GM19455 (cell line): ENCODE measurements around the gene MSH3.
"Not testable (repeated sequence)": the region's sequence is repeated elsewhere in the genome, so short reads cannot be mapped to it uniquely, and the experiment has no call there.

Experiments used
- ATAC-seq: cut with Tn5 transposase; IDR thresholded peaks from one replicate; pipeline ENCODE4 v1.9.1; 2021; ENCODE audit not compliant: unreplicated experiment

The MSH3 gene

DNA sequence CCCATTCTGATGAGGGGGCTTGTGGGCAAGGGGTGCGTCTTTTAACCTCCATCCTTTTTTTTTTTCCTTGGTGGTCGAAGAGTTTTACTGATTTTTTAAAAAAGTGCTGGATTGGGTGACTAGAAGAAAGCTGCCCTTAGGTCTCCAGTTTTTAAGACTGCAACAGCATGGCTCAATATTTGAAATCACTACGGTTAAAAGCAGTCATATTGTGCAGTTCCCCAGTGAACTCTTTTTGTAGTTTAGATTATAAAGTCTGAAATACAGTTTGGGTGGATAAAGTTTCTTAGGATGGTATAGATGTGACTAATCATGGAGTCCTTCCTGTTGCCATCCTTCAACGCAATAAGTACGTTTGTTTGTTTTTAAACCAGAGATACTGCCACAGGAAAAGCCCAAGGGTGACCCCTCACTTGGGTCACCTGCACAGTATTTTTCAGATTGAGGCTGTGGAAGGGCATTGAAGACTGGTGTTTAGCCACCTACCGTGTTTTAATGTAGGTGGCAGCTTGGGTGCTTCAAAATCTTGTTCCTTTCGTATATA is 851 bp downstream of the MSH3 start:
- ATAC-seq: no peak

- no peak for ATAC-seq
Observed at GRCh38 chr5:80656425-80656824, 2.0 kb downstream of the MSH3 start.

DNA sequence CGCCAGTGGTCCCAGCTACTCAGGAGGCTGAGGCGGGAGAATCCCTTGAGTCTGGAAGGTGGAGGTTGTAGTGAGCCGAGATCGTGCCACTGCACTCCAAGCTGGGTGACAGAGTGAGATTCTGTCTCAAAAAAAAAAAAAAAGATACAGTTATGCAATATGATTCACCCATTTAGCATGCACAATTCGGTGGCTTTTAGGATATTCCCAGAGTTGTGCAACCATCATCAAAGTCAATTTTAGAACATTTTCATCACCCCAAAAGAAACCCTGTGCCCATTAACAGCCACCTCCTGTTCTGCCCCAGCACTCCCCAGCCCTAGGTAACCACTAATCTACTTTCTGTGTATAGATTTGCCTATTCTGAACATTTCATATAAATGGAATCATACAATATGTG is 4.7 kb downstream of the MSH3 start:
- no peak for ATAC-seq

- ATAC-seq: not testable (repeated sequence)
Observed at GRCh38 chr5:80660661-80661060, 6.2 kb downstream of the MSH3 start.

DNA sequence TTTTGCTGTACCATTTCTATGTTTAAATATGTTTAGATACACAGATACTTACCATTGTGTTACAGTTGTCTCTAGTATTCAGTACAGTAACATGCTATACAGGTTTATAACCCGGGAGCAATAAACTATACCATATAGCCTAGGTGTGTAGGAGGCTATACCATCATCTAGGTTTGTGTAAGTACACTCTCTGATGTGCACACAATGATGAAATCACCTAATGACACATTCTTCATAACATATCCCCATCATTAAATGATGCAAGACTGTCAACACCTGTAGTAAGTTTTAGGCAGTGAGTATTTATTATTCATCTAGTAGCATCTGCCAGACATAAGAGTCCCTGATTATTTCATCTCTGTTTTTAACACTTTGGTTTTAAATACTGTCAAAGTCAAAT is 7.7 kb downstream of the MSH3 start:
- no peak for ATAC-seq

DNA sequence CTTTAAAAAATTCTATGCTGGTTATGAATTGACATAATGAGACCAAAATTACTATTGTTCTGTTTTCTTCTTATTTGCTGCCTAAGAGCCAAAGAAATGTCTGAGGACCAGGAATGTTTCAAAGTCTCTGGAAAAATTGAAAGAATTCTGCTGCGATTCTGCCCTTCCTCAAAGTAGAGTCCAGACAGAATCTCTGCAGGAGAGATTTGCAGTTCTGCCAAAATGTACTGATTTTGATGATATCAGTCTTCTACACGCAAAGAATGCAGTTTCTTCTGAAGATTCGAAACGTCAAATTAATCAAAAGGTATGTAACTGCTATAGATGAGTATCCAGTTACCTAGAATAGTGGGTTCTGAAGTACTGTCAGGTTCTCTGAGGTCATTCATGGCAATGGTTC is 10.6 kb downstream of the MSH3 start:
- ATAC-seq: no peak

GRCh38 chr5:80667384-80667783 is 12.9 kb downstream of the MSH3 start:
- ATAC-seq: no peak

- ATAC-seq: peak; percentile 92
Observed at GRCh38 chr5:80668016-80668969, 13.8 kb downstream of the MSH3 start.

DNA sequence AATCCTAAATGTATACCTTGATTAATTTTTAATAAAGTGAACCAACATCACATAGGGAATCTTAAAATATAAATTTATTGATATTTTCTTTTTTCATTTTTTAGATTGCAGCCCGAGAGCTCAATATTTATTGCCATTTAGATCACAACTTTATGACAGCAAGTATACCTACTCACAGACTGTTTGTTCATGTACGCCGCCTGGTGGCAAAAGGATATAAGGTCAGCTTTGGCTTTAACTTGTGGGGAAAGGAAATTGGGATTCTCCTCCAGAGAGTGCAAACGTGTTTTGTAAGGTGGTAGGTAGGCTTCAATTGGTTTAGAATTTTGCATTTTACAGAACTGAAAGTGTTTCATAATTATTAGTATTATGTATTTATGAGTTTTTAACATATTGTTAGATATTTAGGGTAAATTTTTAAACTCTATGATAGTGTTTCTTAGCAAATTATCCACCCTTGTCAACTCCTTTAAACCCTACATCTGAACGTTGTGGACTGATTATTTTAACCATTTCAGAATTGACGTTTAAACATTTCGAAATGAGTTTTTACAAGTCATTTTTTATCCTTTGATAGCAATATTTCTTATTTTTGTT is 17.8 kb downstream of the MSH3 start:
- no peak for ATAC-seq

DNA sequence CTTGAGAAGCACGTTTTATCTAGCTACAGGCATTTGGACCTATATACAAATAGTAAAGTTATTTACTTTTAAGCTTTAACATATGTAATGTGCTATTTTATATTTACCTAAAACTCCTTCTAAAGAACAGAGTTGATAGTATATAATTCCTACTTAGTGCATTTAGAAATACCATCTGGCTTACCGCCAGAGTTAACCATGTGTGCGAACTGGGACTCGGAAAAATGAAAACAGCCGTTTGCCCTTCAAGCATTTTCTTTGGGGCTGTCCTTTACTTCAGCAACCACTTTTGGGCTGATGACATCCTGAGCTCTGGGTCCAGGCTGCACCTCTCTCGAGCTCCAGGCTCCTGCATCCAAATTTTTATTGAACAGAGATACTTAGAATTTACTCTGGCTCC is 22.3 kb downstream of the MSH3 start:
- no peak for ATAC-seq

GRCh38 chr5:80686757-80687156 is 32.3 kb downstream of the MSH3 start:
- ATAC-seq: no peak

DNA sequence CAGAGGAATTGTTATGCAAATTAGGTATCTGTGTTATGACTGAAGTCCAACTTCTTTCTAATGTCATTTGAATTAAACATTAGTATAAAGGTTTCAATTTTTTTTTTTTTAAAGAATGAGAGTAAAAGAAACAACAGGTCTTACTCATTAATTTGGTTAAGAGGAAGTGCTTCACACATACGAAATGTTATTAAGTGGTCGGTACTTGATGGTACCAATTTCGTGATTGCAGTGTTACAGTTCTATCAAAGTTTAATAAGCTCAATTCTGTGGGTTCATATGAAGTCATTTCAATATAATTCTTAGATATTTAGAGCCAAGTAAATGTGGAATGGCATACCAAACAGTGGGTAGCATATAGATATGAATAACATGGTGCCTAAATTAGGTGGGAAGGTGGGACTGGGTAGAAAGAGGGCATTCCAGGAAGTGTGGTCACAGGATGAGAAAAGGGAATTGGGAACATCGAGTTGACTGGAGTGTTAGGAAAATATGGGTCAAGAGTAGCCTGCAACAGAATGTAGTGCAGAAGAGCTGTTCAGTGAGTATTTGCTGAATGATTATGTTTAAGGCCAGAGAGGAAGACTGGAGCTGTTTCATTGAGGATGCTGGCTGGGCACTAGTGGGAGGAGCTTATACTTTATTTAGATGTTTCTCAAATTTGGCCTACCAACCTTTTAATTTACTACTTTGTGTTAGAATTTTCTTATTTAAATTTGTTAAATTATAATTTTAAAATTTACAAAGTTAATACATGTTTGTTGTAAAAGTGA is 34.4 kb downstream of the MSH3 start:
- ATAC-seq: no peak

GRCh38 chr5:80689627-80690026 is 35.2 kb downstream of the MSH3 start:
- ATAC-seq: no peak

DNA sequence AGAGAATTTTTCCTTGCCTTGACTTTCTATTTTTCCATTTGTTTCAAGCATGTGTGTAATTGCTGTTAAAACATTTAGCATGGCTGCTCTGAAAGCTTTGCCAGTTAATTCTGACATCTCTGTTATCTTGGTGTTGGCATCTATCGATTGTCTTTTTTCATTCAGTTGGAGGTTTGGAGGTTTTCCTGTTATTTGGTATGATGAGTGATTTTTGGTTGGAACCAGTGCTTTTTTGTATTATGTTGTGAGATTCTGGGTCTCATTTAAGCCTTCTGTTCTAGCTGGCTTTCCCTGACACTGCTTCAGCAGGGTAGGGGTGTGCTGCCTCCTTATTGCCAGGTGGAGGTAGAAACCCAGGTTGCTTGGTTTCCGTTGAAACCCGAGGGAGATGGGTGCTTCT is 41.2 kb downstream of the MSH3 start:
- no peak for ATAC-seq

DNA sequence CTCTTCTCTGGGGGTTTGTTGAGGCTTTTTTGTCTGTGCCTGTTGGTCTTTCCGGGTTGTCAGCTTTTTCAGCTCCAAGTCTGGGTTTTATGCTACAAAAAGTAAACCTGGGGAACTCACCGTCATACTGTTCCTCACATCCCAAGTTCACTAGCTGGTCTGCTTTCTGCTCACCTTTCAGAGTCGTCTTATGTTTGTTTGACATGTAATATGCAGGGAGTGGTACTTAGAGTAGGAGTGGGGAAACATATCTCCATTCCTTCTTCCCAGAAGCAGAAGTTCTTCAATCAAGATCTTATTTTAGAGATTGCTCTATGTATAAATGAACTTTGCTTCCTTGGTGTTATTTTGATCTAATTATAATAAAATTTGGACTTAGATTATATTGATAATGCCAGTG is 42.0 kb downstream of the MSH3 start:
- ATAC-seq: no peak

DNA sequence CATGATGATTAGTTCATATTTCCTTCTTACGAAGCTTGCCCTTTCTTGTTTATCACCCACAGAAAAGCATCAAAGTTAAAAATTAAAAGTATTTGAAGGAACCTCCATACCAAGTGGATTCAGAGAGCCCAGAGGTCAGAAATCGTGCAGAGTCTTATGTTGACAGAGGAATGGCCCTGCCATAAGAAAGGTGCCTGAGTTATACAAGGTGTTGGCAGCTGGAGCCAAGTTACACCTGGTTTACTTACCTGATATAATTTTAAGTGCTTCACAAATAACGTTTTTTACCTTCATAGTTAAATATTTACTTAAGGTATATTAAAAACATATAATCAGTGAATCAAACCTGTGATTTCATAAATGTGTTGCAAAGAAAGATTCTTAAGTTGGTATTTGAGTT is 42.6 kb downstream of the MSH3 start:
- ATAC-seq: no peak

DNA sequence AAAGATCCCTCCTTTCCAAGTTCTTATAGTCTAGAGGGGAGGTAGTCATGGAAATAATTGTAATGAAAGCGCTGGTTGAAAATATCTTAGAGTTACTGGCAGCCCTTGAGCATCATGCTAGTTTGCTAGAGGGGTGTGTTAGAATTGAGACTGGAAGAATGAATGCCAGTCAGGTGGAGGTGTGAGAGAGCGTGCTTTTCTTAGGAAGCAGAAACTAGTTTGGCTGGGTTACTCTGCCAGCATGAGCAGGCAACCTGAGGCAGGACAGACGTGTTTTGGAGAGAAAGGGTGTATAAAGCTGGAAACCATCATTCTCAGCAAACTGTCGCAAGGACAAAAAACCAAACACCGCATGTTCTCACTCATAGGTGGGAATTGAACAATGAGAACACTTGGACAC is 43.9 kb downstream of the MSH3 start:
- no peak for ATAC-seq

- no peak for ATAC-seq
Observed at GRCh38 chr5:80701597-80701996, 47.1 kb downstream of the MSH3 start.

DNA sequence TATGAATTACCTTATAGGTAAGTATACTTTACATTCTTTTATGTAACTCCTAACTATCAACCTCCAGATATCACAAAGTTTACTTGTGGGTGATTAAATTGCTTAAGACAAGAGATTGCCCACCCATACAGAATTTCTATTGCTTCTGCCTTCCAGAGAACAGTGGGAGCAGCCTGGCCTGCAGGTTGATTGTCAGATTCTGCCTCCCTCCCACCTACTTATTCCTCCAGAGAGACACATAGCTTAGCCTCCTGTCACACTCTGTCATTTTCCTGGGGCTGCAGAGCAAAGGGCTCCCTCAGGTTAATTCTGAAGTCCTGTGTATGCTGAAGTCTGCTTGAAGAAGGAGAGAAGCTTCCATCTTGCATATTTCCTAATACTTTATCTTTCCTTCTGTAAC is 48.8 kb downstream of the MSH3 start:
- no peak for ATAC-seq

GRCh38 chr5:80703747-80704146 is 49.3 kb downstream of the MSH3 start:
- no peak for ATAC-seq

DNA sequence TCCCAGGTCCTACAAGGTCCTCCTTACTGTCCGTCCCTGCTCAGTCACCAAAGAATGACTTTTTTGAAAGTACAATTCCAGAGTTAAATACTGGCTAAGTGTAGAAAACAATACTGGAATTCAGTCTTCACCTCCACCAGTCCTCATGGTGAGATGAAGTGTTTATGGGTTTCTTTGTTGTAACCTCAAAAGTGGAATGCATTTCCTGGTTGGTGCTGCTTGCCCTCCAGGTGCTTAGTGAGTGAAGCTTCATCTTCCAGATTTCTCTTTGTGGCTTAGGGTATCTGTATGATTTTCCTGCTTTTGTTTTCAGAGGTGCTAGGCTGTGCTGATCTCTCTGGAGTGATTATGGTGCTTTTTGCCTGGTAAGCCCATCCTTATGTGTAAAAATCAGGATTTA is 49.8 kb downstream of the MSH3 start:
- ATAC-seq: no peak
